HG03280 (cell line): Measurements from ENCODE around the gene CASP3.

Experiments
- ATAC-seq: cut with Tn5 transposase; IDR thresholded peaks from one replicate; pipeline ENCODE4 v1.9.1; 2021; ENCODE audit warnings: mild to moderate bottlenecking, moderate library complexity; ENCODE audit not compliant: unreplicated experiment

The CASP3 gene

GRCh38 chr4:184649026-184649970, at the start of gene CASP3, which contains the start of gene PRIMPOL:
TSS of gene CASP3 (minus strand) at chr4:184649447. CDS start at chr4:184638453, 10,994 bp downstream.
TSS of gene PRIMPOL (plus strand) at chr4:184649738. CDS start at chr4:184657141, 7,403 bp downstream.
- peak; percentile 85 for ATAC-seq

- ATAC-seq: no peak
Observed at GRCh38 chr4:184697956-184698355, 48.7 kb upstream of the CASP3 start.

GRCh38 chr4:184695178-184695896, 46.1 kb upstream of the CASP3 start:
- no peak for ATAC-seq

GRCh38 chr4:184694412-184694956, 45.2 kb upstream of the CASP3 start:
- ATAC-seq: no peak

- ATAC-seq: no peak
Observed at GRCh38 chr4:184693056-184693455, 43.8 kb upstream of the CASP3 start.

- ATAC-seq: no peak
Observed at GRCh38 chr4:184689681-184690080, 40.4 kb upstream of the CASP3 start.

GRCh38 chr4:184688447-184688846, 39.2 kb upstream of the CASP3 start:
- no peak for ATAC-seq

GRCh38 chr4:184688005-184688404, 38.8 kb upstream of the CASP3 start:
- no peak for ATAC-seq

- ATAC-seq: no peak
Observed at GRCh38 chr4:184684491-184685189, 35.4 kb upstream of the CASP3 start.

- no peak for ATAC-seq
Observed at GRCh38 chr4:184681916-184682315, 32.7 kb upstream of the CASP3 start.

GRCh38 chr4:184680698-184681097, 31.5 kb upstream of the CASP3 start:
- no peak for ATAC-seq

GRCh38 chr4:184675821-184676492, 26.7 kb upstream of the CASP3 start:
- no peak for ATAC-seq

GRCh38 chr4:184675018-184675417, 25.8 kb upstream of the CASP3 start:
- no peak for ATAC-seq

- no peak for ATAC-seq
Observed at GRCh38 chr4:184674011-184674410, 24.8 kb upstream of the CASP3 start.

- ATAC-seq: no peak
Observed at GRCh38 chr4:184672741-184673140, 23.5 kb upstream of the CASP3 start.

- ATAC-seq: no peak
Observed at GRCh38 chr4:184671101-184671500, 21.9 kb upstream of the CASP3 start.

GRCh38 chr4:184669251-184669650, 20.0 kb upstream of the CASP3 start:
- ATAC-seq: no peak

- ATAC-seq: no peak
Observed at GRCh38 chr4:184668511-184669114, 19.4 kb upstream of the CASP3 start.

- no peak for ATAC-seq
Observed at GRCh38 chr4:184668096-184668495, 18.8 kb upstream of the CASP3 start.

- ATAC-seq: no peak
Observed at GRCh38 chr4:184666670-184667069, 17.4 kb upstream of the CASP3 start.
